G401 (cell line): ENCODE results near the gene ZNF563. TPM values are rescaled to one million over a fixed set of nuclear protein-coding genes. Genes with fewer than 3 reads are reported as not detected.
A peak's percentile ranks its signal among the peaks of the same experiment; 100 is the strongest.
"Not testable (repeated sequence)": the region's sequence is repeated elsewhere in the genome, so short reads cannot be mapped to it uniquely, and the experiment has no call there.

Experiments
- DNase-seq: peaks from one replicate; pipeline ENCODE4 v3.0.0-alpha.2; 2015; ENCODE audit warnings: low spot score
- in situ Hi-C: cut with HindIII; loops from 2 replicates; pipeline ENCODE4 v1.10.0; 2016; ENCODE audit warnings: low sequenced_read_pairs, mixed read lengths
- total RNA-seq: library from RNA; depleted of rRNA; stranded (reverse); fragments of >200 nt; shearing (Covaris generic); gene quantifications from 2 replicates; pipeline ENCODE4 v1.2.3, GENCODE V29; 2014; rRNA removed

ZNF563 gene
- total RNA-seq = 0.14 and 0.18 TPM in 2 replicates

- DNase-seq = peak; percentile 99
- in situ Hi-C loops = no loop called here
Observed at GRCh38 chr19:12333162-12334159, at the start of gene ZNF563. TSS of gene ZNF563 (minus strand) at chr19:12333633. CDS start at chr19:12333482, 151 bp downstream.

GRCh38 chr19:12380444-12380737, 47.0 kb upstream of the ZNF563 start:
- no peak for DNase-seq
- in situ Hi-C loops = no loop called here

- in situ Hi-C loops = no loop called here
- no peak for DNase-seq
Observed at GRCh38 chr19:12379732-12380443, 46.5 kb upstream of the ZNF563 start.

- no peak for DNase-seq
- in situ Hi-C loops = no loop called here
Observed at GRCh38 chr19:12374026-12374425, 40.6 kb upstream of the ZNF563 start.

- peak; percentile 100 for DNase-seq
- in situ Hi-C loops = no loop called here
Observed at GRCh38 chr19:12365236-12366162, 32.1 kb upstream of the ZNF563 start, which contains the start of gene ZNF442. TSS of gene ZNF442 (minus strand) at chr19:12365683. CDS start at chr19:12363631, 2,052 bp downstream.

- peak; percentile 32 for DNase-seq
- in situ Hi-C loops = no loop called here
Observed at GRCh38 chr19:12364391-12365235, 31.2 kb upstream of the ZNF563 start.

GRCh38 chr19:12362236-12362635, 28.8 kb upstream of the ZNF563 start:
- in situ Hi-C loops, DNase-seq: not testable (repeated sequence)

GRCh38 chr19:12353375-12353774, 19.9 kb upstream of the ZNF563 start:
- in situ Hi-C loops = no loop called here
- no peak for DNase-seq

- in situ Hi-C loops = no loop called here
- DNase-seq = no peak
Observed at GRCh38 chr19:12350890-12351197, 17.4 kb upstream of the ZNF563 start.

GRCh38 chr19:12350185-12350889, 16.9 kb upstream of the ZNF563 start:
- in situ Hi-C loops = no loop called here
- no peak for DNase-seq

GRCh38 chr19:12346896-12347295, 13.5 kb upstream of the ZNF563 start:
- in situ Hi-C loops = no loop called here
- DNase-seq = no peak

- no peak for DNase-seq
- in situ Hi-C loops = no loop called here
Observed at GRCh38 chr19:12345197-12345596, 11.8 kb upstream of the ZNF563 start.

GRCh38 chr19:12331211-12331941, 2.1 kb downstream of the ZNF563 start:
- in situ Hi-C loops = no loop called here
- DNase-seq = no peak

GRCh38 chr19:12330340-12330739, 3.1 kb downstream of the ZNF563 start:
- in situ Hi-C loops = no loop called here
- no peak for DNase-seq

GRCh38 chr19:12325690-12326089, 7.7 kb downstream of the ZNF563 start:
- in situ Hi-C loops = no loop called here

GRCh38 chr19:12318782-12319413, 14.5 kb downstream of the ZNF563 start:
- DNase-seq = no peak
- in situ Hi-C loops = no loop called here

More at GRCh38 chr19:12325690-12326089, 7.7 kb downstream of the ZNF563 start:
- no peak for DNase-seq

GRCh38 chr19:12314553-12314952, 18.9 kb downstream of the ZNF563 start:
- in situ Hi-C loops = no loop called here
- no peak for DNase-seq
